GM11168 (cell line): ENCODE measurements around the gene SGK1.

Experiments used
- in situ Hi-C: fragments of 300-500 bp; cut with MboI; formaldehyde crosslinking; loops from one replicate; pipeline ENCODE4 v1.12.0; 2022; ENCODE audit warnings: low sequenced_read_pairs; ENCODE audit not compliant: unreplicated experiment

Gene SGK1

DNA sequence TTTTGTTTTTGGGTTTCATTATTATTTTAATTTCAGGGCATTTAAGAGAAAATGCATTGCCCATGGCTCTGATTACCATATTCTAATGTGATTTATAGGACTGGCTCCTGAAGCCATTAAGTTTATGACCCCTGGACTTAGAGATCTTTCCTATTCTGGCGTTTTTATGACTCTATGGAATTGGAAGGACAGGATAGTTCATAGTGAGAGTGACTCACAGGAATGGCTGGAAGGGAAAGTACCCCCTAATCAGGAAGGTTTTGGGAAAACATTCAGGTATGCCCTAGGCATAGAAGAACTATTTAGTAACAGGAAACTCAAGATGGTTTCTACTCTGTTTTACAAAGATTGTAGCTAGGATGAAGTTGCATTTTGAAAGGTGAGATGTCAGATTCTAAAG, 156.9 kb downstream of the SGK1 start:
- in situ Hi-C loops = loop anchor here (25.0 kb wide), 1 partner anchor 651 kb away; no protein-coding TSS in a partner anchor

- in situ Hi-C loops = loop anchor here (25.0 kb wide), 1 partner anchor 659 kb away; no protein-coding TSS in a partner anchor
Measured at GRCh38 chr6:134152767-134153485, 165.0 kb downstream of the SGK1 start.

GRCh38 chr6:134148566-134148965, 169.3 kb downstream of the SGK1 start:
- in situ Hi-C loops = no loop called here

- in situ Hi-C loops = no loop called here
Measured at GRCh38 chr6:134147034-134147533, 170.8 kb downstream of the SGK1 start.

- in situ Hi-C loops = no loop called here
Measured at GRCh38 chr6:134146268-134147033, 171.5 kb downstream of the SGK1 start.

DNA sequence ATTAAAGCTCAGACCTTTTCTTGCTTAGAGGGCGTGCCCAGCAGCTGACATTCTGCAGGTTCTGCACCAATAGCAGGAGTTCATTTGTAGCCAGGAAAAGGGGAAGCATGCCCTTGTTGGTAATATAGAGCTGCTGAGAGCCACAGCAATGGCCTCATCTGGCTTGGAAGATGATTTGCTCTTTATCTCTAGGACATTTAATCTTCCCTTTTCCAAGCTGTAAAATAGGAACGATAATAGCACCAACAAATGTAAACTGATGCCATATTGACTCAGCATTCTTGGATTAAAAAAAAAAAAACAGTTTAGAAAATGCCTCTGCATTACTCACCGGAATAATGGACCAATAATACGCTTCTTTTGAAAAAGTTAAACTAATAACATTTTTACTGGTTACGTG, 172.1 kb downstream of the SGK1 start:
- in situ Hi-C loops = no loop called here

DNA sequence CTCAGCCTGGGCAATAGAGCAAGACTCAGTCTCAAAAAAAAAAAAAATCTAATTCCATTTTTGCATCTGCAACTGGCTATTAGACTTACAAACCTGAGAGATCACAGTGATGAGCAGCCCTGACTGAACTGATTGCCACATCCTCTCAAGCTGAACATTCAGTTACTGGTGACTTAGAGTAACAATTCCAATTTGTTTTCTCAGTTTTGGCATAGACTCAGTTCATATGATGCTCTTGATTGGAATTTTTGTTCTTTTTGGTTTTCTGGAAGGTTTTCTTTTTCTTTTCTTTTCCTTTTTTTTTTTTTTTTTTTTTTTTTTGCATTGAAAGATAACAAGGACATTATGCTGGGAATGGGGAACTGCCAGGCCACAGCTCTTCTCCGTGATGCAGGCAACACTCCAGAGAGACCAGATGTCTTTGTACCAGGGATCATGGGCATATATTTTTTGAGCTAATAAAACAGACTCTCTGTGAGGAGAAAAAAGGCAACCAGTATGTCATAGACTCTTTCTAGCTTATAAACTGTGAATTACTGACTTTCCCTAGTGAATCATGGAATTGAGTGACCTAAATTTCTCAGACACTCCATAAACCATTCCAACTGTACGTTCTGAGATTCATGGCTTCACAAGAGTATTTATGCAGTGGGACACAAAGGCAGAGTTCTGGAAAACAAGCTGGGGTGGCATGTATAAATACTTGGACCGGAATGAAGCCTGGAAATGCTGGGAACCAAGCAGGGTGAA, 179.5 kb downstream of the SGK1 start:
- in situ Hi-C loops = no loop called here

DNA sequence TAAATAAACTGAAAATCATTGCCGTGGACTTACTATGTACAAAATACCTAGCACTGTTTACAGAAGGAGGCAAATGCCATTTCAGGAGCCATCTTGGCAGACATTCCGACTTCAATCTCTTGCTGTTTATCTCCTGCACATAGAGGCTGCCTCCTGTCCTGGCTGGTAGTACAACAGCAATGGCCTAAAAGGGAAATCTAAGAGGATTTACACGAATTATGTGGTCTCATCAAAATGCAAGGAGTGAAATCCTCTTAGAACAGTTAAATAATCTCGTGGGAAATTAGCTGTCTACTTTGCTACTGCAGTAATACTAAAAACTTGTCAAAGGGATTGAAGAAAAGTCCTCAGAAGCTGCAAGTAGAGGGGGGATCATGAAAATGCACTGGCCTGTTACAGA, 183.3 kb downstream of the SGK1 start:
- in situ Hi-C loops = no loop called here

DNA sequence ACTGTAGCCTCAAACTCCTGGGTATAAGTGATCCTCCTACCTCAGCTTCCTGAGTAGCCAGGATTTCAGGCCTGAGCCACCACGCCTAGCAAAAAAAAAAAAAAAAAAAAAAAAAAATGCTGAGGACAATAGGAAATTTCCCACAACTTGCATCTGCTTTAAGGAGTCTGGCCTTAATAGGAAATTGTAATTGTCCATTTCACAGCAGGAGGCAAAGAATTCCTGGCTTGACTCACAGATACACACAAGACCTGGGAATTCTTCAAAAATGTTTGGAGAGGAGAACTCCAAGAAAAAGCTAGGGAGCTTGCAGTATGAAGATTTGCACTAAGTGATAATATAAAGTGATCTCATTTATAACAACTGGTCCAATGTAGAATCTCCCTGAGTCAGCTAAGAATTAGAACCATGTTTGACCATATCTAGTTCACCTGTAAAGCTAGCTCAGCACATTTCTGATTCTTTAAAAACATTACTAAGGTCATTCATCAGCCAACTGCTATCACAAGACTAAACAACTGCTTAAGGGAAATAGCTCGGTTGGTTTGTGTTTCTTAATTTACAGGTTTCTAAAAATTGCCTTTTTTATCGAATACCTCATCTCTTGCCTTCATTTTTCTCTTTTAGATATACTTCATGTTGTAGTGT, 185.3 kb downstream of the SGK1 start:
- in situ Hi-C loops = no loop called here

DNA sequence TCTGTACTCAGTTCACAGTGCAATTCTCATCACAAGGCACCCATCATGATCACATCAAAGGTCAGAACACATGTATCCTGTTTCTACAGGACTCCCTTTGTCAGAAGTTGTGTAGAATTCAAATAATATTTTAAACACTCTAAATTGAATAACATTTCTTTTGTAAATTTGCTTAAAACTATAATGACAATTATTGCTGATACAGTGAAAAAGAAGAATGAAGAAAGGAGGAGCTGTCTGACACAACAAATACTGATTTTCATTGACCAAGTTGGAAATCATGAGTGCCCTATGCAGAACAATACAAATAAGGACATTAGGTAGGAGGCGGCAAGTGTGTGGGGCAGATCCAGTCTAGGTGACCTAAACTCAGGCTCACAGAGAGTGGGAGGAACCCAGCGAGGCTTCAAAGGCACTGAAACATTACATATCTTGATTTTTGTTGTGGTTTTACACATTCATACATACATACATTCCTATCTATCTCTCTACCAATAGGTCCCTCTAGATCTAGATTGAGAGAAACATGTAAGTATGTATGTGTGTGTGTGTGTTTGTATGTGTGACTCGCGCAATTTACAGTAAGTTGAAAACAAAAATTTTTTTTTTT, 186.3 kb downstream of the SGK1 start:
- in situ Hi-C loops = no loop called here

DNA sequence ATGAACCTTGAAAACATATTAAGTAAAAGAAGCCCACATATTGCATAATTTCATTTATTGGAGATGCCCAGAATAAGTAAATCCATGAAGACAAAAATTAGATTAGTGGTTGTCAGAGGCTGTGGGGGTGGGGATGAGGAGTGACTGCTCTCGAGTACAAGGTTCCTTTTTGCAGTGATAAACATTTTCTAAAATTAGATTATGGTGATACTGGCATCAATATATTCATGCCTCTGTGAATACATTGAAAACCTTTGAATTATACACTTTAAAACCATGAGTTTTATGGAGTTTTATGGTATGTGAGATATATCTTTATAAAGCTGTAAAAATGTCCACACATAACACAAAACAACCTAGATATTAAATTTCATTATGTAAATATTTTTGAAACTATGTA, 189.8 kb downstream of the SGK1 start:
- in situ Hi-C loops = no loop called here

GRCh38 chr6:134123666-134124208, 194.2 kb downstream of the SGK1 start:
- in situ Hi-C loops = no loop called here

DNA sequence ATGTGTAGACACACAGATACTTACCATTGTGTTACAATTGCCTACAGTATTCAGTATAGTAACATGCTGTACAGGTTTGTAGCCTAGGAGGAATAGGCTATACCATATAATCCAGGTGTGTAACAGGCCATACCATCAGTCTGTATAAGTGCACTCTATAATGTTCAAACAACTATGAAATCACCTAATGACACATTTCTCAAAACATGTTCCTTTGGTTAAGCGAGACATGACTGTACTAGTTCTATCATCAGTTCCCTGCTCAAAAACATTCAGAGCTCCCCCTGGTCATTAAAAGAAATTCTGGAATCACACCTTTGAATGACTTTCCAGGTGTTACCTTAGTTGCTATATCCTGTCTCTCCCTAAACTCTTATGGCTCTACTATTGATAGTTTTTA, 195.1 kb downstream of the SGK1 start:
- in situ Hi-C loops = no loop called here

- in situ Hi-C loops = no loop called here
Measured at GRCh38 chr6:134119486-134119885, 198.4 kb downstream of the SGK1 start.
